ENCODE data around the gene DUSP2. TPM values are rescaled to one million over a fixed set of nuclear protein-coding genes. Genes with fewer than 3 reads are reported as not detected.

DUSP2 gene
- polyA plus RNA-seq, 1 donor, result 3.6 TPM

DNA sequence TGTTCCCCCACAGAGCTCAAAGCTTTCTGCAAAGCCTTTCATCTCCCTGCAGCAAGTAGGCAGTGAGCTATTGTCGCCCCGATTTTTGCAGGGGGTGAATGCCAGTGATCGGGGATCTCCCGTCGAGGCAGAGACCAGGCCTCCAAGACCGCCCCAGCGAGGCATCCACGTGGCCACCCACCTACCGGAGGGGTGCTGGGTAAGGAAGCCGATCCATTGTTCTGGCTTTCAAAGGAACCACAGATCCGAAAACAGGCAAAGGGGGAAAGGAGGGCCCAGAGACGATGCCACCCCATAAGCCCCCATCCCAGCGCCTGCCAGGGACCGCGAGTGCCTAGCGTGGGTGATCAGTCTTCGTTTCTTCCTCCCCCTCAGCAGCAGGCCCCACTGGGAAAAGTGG, 31.3 kb downstream of the DUSP2 start:
- DNase-seq, result no peak

DNA sequence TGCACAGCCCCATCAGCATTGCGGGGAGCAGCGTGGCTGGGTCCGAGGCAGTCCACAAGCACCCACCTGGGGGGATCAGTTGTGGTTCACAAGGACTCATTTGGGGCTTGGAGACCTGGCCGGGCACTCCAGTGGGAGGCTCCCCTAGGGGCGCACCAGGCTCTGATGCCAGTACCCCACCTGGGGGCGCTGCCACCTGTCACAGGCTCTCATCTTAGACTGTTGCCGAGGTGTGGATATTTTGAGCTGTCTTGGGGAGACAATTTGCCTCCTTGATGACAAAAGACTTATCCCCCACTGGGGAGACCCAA, 31.9 kb downstream of the DUSP2 start:
- DNase-seq, result no peak

DNA sequence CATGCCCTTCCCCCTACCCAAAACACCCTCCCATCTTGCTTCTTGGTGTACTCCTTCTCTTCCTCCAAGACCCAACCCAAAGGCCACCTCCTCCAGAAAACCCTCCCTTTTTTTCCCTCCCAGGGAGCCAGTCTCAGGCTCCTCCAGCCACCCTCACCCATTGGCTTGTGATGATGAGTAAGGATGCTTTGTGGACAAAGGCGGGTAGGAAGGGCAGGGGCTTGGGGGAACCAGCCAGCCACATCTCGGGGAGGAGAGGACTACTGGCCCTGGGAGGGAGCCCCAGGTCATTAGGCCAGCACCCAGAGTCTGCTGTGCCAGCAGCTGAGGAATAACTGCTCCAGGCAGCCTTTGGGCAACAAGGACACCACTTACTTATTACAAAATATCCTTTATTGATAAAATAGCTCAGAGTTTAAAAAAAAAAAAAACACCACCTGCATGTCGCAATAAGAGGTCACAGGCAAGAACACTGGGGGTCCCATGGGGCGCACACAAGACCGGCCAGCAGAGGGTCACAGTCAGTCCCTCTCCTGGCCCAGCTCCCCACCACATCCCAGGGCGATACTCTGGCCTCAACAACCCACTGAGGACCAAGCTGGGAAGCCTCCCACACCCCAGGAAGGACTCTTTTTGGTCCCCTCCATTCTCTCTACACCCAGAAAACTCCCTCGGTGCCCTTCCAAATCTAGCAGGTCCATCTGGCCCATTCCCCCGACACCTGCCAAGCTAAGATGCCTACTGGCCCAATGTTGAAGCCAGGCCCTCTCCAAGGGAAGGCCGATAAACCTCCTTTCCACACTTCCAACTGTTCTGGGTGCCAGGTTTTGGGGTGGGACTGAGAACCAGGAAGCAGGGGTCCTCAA, 32.5 kb downstream of the DUSP2 start:
- DNase-seq, result no peak

DNA sequence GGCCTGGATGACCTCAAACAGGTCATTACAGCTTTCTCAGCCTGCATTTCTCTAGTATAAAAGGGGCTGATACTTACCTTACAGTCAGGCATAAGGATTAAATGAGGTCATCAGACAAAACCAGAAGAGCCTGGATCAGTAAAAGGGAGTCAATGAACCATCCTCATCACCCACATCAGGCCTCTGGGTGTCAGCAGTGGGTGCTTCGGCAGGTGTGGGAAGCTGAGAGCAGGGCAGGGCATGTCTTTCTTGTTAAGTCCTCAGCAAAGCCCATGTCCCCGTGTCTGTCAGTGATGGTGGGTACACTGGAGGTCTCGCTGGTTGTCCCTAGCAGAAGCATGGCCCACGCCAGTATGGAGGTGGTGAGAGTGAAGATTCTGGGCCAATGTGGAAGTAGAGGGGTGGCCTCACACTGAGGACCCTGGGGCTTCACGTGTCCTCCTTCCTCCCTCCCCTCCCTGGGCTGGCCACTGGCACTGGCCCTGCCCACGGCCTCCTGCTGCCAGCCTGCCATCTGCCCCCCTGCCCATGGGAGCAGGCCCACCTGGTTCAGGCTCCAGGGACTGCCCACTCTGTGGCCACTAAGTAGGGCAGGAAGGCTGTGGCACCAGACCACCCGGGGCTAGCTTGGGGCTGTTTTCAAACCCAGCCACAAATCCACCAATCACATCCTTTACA, 33.3 kb downstream of the DUSP2 start:
- DNase-seq, result no peak

DNA sequence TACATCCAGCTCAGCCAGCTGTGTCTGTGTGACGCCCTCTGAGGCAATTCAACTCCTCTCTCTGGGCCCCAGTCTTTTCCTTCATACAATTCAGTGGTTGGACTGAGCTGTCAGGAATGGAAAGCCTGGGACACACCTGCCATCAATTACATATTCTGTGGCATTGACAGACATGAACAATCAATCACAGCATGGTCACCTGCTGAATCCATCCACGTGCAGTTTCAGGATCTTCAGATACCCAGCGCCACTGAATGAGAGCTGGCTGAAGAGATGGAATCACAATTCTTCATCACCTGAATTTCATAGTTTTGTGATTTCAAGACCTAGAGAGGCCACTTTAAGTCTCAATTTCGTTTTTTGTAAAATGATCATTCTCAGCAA, 34.0 kb downstream of the DUSP2 start:
- DNase-seq, result no peak

DNA sequence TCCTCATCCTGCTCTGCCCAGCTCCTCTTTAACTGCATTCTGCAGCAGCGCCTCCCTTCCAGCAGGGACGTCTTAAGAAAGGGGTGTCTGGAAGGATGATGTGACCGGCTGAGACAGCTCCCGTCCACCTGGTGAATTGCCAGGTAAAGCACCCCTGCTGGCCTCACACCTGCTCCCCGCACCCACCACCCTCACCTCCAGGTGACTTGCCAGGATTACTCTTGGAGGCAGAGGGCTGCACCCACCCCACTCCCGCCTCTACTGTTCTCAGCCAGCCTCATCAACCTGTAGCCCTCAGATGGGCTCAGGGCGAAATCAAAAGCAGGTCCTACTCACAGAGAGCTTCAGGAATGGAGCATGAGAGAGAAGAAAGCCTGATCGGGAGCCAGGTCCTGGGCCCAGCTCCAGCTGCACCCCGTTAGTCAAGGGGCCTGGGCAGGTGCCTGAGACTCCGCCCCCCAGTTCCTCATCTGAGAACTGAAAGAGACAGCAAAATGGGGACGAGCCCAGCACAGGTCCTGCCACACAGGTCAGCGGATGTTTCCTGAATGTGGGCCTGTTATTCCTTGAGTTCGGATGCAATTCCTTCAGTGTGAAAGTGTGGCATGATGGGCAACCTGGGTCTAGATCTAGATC, 34.5 kb downstream of the DUSP2 start:
- no peak for DNase-seq

DNA sequence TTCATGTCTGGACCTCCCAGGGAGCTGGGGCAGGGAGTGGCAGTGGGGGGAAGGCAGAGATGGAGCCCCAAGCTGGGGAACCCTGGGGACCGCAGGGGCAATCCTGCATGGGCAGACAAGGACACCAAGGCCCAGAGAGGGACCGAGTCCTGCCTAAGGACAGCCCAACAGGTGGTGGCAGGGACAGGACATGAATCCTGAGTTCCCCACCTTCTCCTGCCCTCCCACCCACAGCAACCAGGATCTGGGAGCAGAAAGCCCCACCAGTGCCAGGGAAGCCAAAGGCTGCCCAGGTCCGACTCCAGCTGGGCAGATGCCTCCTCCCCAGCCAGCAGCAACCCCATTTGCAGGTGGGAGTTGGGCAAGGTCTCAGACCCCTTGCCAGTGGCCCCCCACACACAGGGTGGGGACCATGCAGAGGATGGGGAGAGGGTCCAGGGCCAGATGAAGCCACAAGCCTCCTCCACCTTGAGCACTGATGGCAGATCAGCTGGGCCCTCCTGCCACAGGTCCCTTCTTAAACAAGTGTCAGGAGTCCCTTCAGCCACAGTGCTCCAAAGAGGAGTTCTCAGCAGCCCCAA, 35.2 kb downstream of the DUSP2 start:
- no peak for DNase-seq

DNA sequence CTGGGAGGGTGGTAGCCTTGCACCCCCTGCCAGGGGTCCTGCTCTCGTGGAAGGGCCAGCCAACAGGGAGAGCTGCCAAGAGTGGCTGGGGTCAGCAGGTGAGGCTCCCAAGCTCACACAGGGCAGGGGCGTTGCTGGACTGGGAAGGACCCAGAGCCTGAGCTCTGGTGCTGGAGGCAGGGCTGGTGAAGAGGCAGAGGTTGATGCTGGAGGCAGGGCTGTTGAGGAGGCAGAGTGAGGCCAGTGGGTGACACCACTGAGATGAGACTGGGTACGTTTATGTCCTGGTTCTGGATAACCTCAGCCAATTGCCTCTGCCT, 35.9 kb downstream of the DUSP2 start:
- no peak for DNase-seq

DNA sequence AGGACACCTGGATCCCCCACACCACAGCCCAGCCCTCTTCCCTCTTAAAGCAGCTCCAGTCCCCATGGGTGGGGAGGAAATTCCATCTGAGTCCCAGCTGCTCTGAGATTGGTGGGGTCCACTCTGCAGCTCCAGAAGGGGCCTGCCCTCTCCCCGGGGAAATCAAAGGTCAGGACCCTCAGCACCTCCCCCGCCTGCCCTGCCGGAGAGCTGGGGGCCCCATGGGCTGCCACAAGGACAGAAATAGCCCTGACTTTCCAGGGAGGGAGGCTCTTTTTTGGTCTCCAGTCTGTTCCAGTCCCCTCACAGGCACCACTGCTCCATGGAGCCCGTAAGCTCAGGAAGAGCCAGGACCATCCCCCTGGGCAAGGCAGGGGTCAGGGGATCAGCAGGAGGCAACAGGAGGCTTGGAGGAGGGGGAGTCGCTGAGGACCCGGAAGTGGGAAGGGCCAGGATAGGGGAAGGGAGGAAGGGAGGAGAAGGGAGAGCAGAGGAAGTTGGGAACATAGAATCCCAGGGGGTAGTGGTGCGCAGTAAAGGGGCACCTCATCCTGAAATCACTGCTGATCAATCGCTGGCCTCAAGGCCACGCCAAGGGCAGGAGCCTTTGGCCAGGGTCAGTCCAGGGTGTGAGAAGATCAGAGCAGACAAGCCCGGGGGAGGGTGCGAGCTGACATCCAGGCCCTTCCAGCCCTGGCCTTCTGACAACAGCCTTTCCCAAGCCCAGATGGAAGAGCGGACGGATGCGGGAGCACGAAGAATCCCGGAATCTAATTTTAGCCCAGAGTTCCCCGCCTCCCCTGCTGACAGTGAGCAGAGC, 36.5 kb downstream of the DUSP2 start:
- DNase-seq, result peak; percentile 83

DNA sequence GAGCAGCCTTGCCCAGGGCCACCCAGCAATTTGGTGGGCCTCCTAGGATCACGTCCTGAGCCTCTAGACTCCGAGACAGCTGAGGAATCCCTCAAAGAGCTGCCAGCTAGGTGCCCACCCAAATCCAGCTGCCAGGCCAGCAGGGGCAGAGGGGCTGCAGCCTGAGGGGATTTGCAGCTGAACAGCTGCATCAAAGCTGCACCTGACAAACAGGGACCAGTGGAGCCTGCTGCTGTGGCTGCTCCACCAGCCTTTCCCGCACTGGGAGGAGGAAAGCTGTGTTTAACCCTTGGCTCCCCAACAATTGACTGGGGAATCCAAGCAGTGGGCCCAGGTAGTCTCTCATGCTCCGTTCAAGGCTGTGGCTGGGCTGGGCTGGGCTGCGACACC, 37.1 kb downstream of the DUSP2 start:
- DNase-seq, result no peak

DNA sequence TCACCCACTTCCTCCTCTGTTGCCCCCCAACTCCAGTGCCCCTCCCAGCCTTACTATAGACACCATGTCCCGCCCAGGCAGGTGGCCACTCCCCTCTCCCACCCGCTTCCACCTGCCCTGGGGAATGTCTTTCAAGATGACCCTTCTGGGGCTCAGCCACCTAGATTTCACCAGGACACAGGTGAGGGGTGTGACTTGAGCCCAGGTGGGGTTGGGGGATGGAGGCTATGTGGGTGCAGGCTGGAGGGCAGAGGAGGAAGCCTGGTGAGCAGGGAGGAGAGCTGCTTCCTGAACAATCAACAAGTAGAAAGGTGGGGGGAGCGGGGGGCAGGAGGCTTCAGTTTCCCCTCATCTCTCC, 37.6 kb downstream of the DUSP2 start:
- no peak for DNase-seq

DNA sequence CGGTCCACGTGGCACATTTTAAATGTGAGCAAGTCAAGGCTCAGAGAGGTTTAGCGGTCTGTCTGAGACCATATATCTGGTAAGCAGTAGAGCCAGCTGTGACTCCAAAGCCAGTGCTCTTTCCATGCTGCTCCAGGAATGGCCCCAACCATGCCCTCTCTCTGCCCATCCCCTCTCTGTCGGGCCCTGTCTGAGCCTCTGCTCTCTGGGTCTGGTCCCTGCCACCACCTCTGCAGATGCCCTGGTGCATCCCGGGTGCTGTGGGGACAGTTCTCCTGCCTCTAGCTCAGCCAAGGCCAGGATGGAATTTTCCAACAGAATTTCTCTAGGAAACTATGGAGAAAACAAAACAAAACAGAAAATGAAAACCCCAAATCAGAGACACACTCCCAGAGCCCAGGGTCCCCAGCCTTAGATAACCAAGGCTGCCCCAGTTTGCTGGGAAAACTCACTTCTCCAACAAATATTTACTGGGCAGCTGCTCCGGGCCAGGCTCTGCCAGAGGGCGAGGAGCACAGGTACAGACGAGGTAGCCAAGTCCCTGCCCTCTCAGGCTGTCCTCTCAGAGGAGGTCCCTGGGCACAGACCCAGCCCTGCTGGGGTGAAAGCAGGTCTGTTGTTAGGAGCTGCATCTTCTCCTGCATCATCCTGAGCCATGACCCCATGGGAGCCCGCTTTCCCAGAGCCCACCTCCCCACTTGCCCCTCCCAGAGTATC, 38.1 kb downstream of the DUSP2 start:
- no peak for DNase-seq

DNA sequence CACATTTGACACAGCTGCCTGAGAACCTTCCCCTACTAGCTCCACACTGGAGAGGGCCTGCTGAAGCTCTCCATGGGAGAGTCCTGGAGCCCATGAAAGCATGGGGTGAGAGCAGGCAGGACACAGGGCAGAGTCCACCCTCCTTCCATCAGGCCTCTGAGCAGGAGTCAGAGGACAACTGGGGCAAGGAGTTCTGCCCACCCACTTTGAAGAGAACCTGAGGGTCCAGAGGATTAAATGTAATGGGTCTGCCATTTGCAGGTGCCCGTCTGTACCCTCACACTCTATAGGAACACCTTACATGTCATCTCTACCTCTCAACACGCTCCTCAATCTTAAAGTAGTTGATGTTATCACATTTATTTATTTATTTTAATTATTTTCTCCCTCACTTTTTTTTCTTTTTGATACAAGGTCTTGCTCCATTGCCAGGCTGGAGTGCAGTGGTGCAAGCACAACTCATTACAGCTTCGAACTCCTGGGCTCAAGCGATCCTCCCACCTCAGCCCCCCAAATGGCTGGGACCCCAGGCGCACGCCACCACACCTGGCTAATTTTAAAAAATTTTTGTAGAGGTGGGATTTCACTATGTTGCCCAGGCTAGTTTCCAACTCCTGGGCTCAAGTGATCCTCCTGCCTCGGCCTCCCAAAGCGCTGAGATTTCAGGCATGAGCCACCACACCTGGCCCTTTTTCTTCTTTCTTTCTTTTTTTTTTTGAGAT, 39.1 kb downstream of the DUSP2 start:
- no peak for DNase-seq

DNA sequence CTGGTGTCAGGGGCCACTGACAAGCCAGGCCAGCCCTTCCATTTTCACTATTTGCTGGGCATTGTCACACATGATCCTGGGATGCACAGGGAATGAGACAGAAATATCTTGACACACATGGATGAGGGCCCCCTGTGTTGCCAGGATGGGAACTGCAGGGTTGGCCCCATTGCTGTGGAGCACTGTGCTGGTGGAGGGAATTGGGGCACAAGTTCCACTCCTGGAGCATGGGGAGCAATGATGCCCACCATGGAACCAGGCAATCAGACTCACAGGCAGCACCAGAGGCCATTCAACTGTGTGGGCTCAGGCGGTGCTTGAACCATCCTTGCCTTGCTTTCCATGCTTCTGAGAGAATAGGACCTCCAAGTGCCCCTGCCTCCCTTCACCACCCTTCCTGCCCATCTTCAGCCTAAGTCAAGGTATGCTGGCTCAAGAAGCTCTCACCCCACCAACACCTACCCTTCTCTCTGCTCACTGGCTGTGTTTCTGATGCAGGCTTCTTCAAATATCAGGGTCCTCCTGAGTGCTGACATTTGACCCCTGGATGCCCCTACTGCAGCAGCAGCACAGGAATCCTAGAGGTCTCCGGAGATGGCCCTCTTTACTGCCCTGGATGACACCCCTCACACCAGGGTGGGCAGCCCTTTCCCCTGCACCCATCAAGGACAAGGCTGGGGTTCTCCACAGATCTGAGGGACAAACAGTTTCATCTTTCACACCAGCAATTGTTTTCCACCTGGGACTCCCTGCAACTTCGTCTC, 39.9 kb downstream of the DUSP2 start:
- no peak for DNase-seq

DNA sequence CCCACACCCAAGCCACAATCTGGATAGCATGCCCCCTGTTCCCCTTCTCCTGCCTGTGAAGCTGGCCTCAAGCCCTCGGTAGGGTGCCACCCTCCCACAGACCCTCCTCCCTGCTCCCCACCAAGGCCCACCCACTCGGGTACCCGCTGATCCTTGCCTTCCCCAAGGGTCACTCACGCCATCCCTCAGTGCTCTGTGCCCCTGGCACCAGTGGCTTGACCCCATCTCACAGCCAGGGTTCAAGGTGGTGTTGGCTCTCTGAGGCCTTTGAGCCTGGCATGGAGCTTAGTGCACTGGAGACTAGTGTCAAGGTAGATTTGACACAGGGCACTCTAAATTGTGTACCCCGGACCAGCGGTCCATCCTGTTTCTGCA, 40.8 kb downstream of the DUSP2 start:
- no peak for DNase-seq

DNA sequence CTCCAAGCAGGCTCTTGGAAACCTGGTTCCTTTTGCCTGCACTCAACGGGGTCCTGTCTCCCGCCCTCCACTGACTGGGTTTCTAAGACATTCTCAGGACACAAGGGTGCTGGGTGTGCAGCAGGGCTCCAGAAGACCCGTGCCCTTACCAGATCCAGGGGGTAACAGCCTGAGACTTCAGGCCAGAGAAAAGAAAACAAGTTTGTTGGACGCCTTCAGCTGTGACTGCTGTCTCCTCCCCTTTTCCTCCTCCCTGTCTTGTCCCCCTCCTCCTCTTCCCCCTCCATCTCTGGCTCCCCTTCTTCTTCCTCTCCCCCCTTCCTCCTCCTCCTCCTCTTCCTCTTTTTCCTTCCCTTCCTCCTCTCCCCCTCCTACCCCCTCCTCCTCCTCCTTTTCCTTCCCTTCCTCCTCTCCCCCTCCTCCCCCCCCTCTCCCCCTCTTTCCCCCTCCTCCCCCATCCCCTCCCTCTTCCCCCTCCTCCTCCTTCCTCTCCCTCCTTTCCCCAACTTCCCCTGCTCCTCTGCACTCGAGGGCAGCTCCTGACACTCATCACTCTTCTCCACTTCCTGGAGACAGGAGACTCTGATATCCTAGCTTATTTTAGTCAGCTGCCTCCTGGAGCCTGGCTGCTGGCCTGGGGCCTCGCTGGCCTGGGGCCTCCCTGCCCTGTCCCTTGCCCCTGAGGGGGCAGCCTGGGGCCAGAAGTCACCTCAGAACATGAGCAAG, 41.3 kb downstream of the DUSP2 start:
- DNase-seq, result no peak

DNA sequence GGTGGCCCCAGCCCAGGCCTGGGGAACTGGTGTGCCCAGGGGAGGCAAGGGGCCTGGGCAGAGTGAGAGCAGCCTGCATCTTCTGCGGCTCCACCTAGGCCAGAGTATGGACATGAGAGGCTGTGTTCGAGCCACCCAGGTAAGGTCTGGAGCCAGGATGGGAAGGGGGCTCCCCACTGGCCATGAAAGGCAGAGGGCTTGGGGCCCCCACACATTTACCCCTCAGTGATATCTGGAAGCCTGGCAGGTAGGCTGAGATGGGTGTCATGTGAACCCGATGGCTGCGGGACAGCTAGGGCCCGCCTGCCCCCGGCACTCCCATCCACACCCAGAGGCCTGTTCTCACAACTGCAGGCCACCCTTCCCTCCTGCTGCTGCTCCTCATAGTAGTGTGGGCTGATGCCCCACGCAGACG, 42.0 kb downstream of the DUSP2 start:
- no peak for DNase-seq

DNA sequence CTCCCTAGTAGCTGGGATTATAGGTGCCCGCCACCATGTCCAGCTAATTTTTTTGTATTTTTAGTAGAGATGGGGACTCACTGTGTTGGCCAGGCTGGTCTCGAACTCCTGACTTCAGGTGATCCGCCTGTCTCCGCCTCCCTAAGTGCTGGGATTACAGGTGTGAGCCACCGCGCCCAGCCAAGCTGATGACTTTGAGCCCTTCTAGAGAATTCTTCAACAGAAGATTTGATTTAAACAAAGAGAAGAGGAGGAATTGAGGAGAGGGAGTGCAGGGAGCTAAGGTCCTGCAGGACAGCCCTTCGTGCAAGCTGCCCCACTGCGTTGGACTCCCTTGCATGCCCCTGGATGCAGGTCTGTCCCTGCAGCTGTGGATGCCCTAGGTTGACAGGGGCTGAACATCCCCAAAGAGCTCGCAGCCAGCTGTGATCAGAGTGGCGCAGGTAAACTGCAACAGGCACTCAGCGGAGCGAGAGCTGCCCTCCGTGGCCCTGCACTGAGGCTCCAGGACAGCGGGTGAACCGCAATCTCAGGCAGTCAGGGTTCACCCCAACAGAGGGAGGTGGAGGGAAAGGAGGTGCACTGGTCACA, 42.5 kb downstream of the DUSP2 start:
- DNase-seq, result no peak

DNA sequence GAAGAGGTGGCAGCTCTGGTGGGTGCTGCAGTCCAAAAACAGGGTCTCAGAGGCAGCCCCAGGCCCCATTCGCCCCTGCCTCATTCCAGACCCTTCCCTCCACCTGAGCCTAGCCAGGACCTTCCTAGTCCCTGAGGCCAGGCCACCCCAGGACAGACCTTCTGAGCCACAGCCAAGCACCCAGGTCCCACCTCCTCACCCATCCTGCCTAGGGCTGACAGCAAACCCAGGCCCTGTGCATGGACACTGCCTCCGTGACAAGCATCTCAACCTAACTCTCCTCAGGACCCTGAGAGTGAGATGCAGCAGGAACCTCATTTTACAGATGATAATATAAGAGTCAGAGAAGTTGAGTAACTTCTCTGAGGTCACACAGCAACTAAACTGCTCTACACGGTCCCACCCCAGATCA, 44.3 kb downstream of the DUSP2 start:
- DNase-seq, result no peak

Data from hindlimb muscle (tissue), 1 donor.